Common myeloid progenitor, CD34-positive (primary cell): Measurements from ENCODE around the gene RAC2.

Source experiments
- CTCF ChIA-PET: fragments of 350-600 bp; sonication (Branson Sonifier 250); formaldehyde crosslinking; loops from one replicate; lab custom pipeline; 2021; ENCODE audit warnings: antibody characterized with exemption; lab: Charles Lee
- POLR2A ChIA-PET: fragments of 350-600 bp; sonication (Branson Sonifier 250); formaldehyde crosslinking; loops from one replicate; lab custom pipeline; 2021; ENCODE audit warnings: antibody characterized with exemption; lab: Charles Lee
- DNase-seq, 3 donors: peaks; one replicate each; pipeline versions ENCODE4 v3.0.0 to v3.0.0-alpha.2; 2013
- H3K27ac ChIP-seq, 2 experiments: 1 replicate in 1 of 2; 2 replicates in 1 of 2; pipeline ENCODE4 v1.7.0; 2013; ENCODE audit warnings: inconsistent platforms in 2 of 2, low read length in 2 of 2, mild to moderate bottlenecking in 2 of 2, low read depth in 1 of 2, moderate library complexity in 1 of 2; ENCODE audit not compliant: severe bottlenecking in 2 of 2, insufficient read depth in 1 of 2, poor library complexity in 1 of 2
- H3K27me3 ChIP-seq, 5 experiments: replicated peaks in 2 of 5; 1 replicate in 3 of 5; 2 replicates in 2 of 5; pipeline versions ENCODE4 v1.6.1 to v1.7.0; 2013; ENCODE audit warnings: low read length in 4 of 5, mild to moderate bottlenecking in 2 of 5, moderate library complexity in 2 of 5, inconsistent platforms in 1 of 5; ENCODE audit not compliant: insufficient read depth in 5 of 5, control insufficient read depth in 4 of 5
- H3K36me3 ChIP-seq, 4 experiments: 1 replicate in 2 of 4; 2 replicates in 2 of 4; pipeline versions ENCODE4 v1.6.1 to v1.7.0; 2013; ENCODE audit warnings: low read length in 3 of 4, control low read depth in 1 of 4, mild to moderate bottlenecking in 1 of 4; ENCODE audit not compliant: control insufficient read depth in 4 of 4, insufficient read depth in 4 of 4
- H3K4me1 ChIP-seq, 4 experiments: 1 replicate in 3 of 4; 2 replicates in 1 of 4; pipeline versions ENCODE4 v1.6.1 to v1.7.1; 2013; ENCODE audit warnings: low read length in 3 of 4, mild to moderate bottlenecking in 3 of 4, control low read depth in 1 of 4, inconsistent platforms in 1 of 4, moderate library complexity in 1 of 4; ENCODE audit not compliant: control insufficient read depth in 4 of 4, insufficient read depth in 4 of 4; ENCODE audit errors: control extremely low read depth in 1 of 4
- H3K4me3 ChIP-seq, 7 experiments: 1 replicate in 4 of 7; 2 replicates in 3 of 7; pipeline versions ENCODE4 v1.5.1 to v1.7.0; 2013; ENCODE audit warnings: mild to moderate bottlenecking in 7 of 7, low read length in 6 of 7, moderate library complexity in 6 of 7, inconsistent platforms in 2 of 7, low read depth in 2 of 7, control low read depth in 1 of 7; ENCODE audit not compliant: insufficient read depth in 4 of 7, control insufficient read depth in 1 of 7; ENCODE audit errors: extremely low read depth in 1 of 7
- H3K9me3 ChIP-seq, 5 experiments: 1 replicate in 4 of 5; 2 replicates in 1 of 5; pipeline versions ENCODE4 v1.6.1 to v1.7.1; 2013; ENCODE audit warnings: low read length in 4 of 5, mild to moderate bottlenecking in 2 of 5, inconsistent platforms in 1 of 5, low read depth in 1 of 5, moderate library complexity in 1 of 5; ENCODE audit not compliant: control insufficient read depth in 4 of 5, insufficient read depth in 2 of 5; ENCODE audit errors: control extremely low read depth in 1 of 5
- WGBS: methylation state at CpG from one replicate; pipeline ENCODE4 v1.1.5; 2013; ENCODE audit not compliant: insufficient coverage; 5-methylcytosine and 5-hydroxymethylcytosine counted together

RAC2 gene

DNA sequence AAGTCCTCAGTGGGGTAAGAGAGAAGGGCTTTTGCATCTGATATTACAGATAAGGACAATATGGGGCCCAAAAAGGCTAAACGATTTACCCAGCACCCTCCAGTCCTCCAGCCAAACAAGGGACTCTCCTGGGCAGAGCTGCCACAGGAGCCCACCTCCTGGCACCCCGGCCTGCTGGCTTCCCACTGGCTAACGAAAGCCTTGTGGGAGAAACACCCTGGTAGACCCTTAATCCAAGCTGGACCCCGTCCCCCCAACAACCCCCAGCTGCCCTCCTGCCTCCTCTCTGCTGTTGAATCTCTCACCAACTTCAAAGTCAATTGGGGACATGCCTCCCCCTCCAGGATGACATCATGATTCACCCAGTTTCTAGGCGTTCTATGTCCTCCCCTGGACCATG is 66.8 kb downstream of the RAC2 start:
- DNase-seq: no peak
- H3K27me3 ChIP-seq: no peaks in the 10 kb centered on the region
- H3K27ac ChIP-seq: no peak overlapping the region
- no peaks in the 10 kb centered on the region for H3K36me3 ChIP-seq
- no peaks in the 10 kb centered on the region for H3K9me3 ChIP-seq
- peaks cover 4 to 33% (median 26%) of the 10 kb centered on the region in 4 experiments for H3K4me1 ChIP-seq
- ChIA-PET POLR2A (no interaction called here), CTCF (interaction anchor here (0.6 to 2.9 kb wide), 5 partner anchors 10 to 731 kb away, joined by 3 to 16 read pairs (median 4); partner anchors contain the start of gene C1QTNF6)
- WGBS: 76% methylated on average over 3 of the region's 5 CpGs
- H3K4me3 ChIP-seq: peak overlapping the region in 1 of 7 experiments; percentile 48

DNA sequence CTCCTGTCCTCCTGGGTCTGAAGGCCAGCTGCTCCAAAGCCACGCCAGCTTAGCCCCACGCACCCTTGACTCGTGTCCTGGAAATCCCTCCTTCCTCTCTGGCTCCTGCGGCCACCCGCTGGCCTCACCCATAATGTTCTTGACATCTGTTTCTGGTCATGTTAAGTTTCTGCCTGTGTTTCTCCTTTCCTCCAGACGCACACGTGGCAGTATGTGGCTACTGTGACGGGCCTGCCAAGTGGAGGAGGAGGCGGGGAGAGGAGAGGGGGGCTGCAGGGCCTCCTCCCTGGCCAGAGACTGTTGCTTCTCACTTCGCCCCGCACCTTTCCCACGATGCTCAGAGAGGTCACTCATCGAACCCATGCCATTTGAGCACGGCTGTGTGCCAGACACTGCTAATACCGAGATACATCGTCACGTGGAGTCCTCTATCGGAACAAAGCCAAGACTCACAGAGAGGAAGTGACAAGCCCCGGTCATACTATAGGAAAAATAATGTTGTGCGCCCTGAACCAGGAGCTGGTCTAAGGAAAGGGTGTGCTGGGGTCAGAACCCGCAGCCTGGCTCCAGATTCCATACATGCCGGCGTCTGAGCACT is 67.5 kb downstream of the RAC2 start:
- H3K4me3 ChIP-seq: peak overlapping the region in 4 of 7 experiments; percentile 40 to 60 (median 47)
- POLR2A ChIA-PET: no interaction called here
- H3K27me3 ChIP-seq: no peaks in the 10 kb centered on the region
- no peaks in the 10 kb centered on the region for H3K9me3 ChIP-seq
- peaks cover 4 to 33% (median 26%) of the 10 kb centered on the region in 4 experiments for H3K4me1 ChIP-seq
- DNase-seq: peak; percentile 64 to 92 (median 89)
- no peaks in the 10 kb centered on the region for H3K36me3 ChIP-seq
- WGBS: 3% methylated on average over 17 of the region's 23 CpGs
- H3K27ac ChIP-seq: no peak overlapping the region
- CTCF ChIA-PET: interaction anchor here (1.0 to 2.9 kb wide), 5 partner anchors 10 to 95 kb away, joined by 3 to 16 read pairs (median 4); partner anchors contain the start of gene C1QTNF6

DNA sequence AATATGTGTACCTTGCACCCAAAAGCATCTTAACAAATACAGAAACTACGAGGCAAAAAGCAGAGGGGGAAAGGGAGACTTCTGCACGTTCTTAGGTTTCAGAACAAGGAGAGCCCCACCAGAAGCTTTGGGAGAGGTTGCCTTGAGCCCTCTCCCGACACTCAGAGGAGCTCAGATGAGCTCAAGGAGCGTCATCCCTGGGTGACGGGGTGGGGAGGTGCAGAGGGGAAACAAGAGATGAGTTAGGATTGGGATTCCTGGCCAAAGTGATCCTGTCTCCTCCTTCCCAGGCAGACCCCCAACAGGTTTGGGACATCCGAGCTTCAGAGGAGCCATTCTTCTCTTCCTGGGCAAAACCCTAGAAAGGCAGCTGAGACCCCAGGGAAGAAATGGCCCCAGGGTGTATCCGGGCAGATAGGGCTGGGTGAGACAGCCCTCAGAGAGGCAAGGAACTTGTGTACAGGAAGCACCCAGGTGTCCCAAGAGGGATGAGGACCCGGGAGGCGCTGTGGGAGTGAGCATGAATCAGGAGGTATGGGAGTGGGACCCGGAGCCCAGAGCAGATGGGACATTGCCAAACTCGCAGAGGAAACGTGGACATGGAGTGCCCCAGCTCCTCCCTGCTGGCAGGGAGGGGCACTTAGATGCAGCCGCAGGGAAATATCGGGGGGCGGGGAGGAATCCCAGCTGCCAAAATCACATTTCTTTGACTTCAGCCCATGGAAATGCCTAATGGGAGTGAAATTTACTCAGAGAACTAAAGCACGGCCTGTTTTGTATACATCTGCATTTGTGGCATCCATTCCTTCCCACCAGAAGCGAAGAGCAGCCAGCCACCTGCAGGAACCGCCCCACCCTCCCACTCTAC is 68.4 kb downstream of the RAC2 start:
- CTCF ChIA-PET: interaction anchor here (1.0 to 6.3 kb wide), 4 partner anchors 9 to 53 kb away, joined by 3 to 39 read pairs (median 10); no protein-coding TSS in a partner anchor
- no peaks in the 10 kb centered on the region for H3K9me3 ChIP-seq
- 81% methylated on average over 18 of the region's 18 CpGs for WGBS
- POLR2A ChIA-PET: no interaction called here
- no peak overlapping the region for H3K4me3 ChIP-seq
- no peak for DNase-seq
- H3K27ac ChIP-seq: no peak overlapping the region
- peaks cover 4 to 33% (median 26%) of the 10 kb centered on the region in 4 experiments for H3K4me1 ChIP-seq
- H3K27me3 ChIP-seq: no peaks in the 10 kb centered on the region
- H3K36me3 ChIP-seq: no peaks in the 10 kb centered on the region
